ENCODE data around the gene MAPK10. TPM values are rescaled to one million over a fixed set of nuclear protein-coding genes. Genes with fewer than 3 reads are reported as not detected.

MAPK10 gene
- total and polyA plus RNA-seq, 2 of the 8 experiments (the other 6 are each of a cell fraction or from before 2014, with no cell fraction given), result 2.5 to 3.1 TPM

- TF ChIP-seq CHD7 (IDR thresholded peaks at IDR 0.05; ENCODE audit: insufficient replicate concordance, low read length) (no peak), SP2 (IDR thresholded peaks at IDR 0.05; ENCODE audit: low read length) (no peak), YY1 (IDR thresholded peaks at IDR 0.05; ENCODE audit: low read depth, low read length) (no peak), KDM5A (IDR thresholded peaks at IDR 0.05; ENCODE audit: low read length) (no peak), CHD2 (IDR thresholded peaks at IDR 0.05; ENCODE audit: low read length) (no peak), MAFK (IDR thresholded peaks at IDR 0.05; ENCODE audit: low read depth, low read length) (no peak), BCL11A (IDR thresholded peaks at IDR 0.05; ENCODE audit: low read depth in 2 of 2, low read length in 2 of 2) (no peak), RXRA (IDR thresholded peaks at IDR 0.05; ENCODE audit: insufficient read depth, low read depth, low read length) (no peak), MAX (IDR thresholded peaks at IDR 0.05) (no peak), CHD1 (IDR thresholded peaks at IDR 0.05; ENCODE audit: low read depth, low read length) (no peak), SP4 (IDR thresholded peaks at IDR 0.05; ENCODE audit: low read length) (no peak)
Measured at GRCh38 chr4:85986266-85986665, 373.6 kb downstream of the MAPK10 start (continued).
